GM19240 (cell line): Measurements from ENCODE around the gene SCT.

ENCODE experiments used
- DNase-seq: peaks from one replicate; pipeline ENCODE4 v3.0.0; 2011; ENCODE audit warnings: low spot score; ENCODE audit not compliant: insufficient read length

The SCT gene

GRCh38 chr11:611001-611996, 15.7 kb downstream of the SCT start:
- no peak for DNase-seq

GRCh38 chr11:610146-610801, 16.7 kb downstream of the SCT start:
- DNase-seq, result no peak

- DNase-seq, result no peak
These were observed 17.6 kb downstream of the SCT start for GRCh38 chr11:609341-609811.

GRCh38 chr11:608791-609251, 18.2 kb downstream of the SCT start:
- no peak for DNase-seq

GRCh38 chr11:607971-608659, 18.9 kb downstream of the SCT start:
- no peak for DNase-seq

- DNase-seq, result no peak
These were observed 19.8 kb downstream of the SCT start for GRCh38 chr11:607020-607780.

GRCh38 chr11:606245-606644, 20.7 kb downstream of the SCT start:
- DNase-seq, result no peak

GRCh38 chr11:605286-606129, 21.5 kb downstream of the SCT start:
- DNase-seq, result no peak

GRCh38 chr11:603154-603553, 23.8 kb downstream of the SCT start:
- no peak for DNase-seq

- no peak for DNase-seq
These were observed 25.3 kb downstream of the SCT start for GRCh38 chr11:601573-602245.

- DNase-seq, result no peak
These were observed 28.8 kb downstream of the SCT start for GRCh38 chr11:598005-598680.

- no peak for DNase-seq
These were observed 29.7 kb downstream of the SCT start for GRCh38 chr11:597166-597725.

- no peak for DNase-seq
These were observed 30.6 kb downstream of the SCT start for GRCh38 chr11:596374-596773.

GRCh38 chr11:595400-595799, 31.6 kb downstream of the SCT start:
- no peak for DNase-seq

- no peak for DNase-seq
These were observed 33.6 kb downstream of the SCT start for GRCh38 chr11:593347-593746.

- DNase-seq, result no peak
These were observed 34.1 kb downstream of the SCT start for GRCh38 chr11:592918-593317.

GRCh38 chr11:592501-592900, 34.5 kb downstream of the SCT start:
- DNase-seq, result no peak

GRCh38 chr11:590997-591396, 36.0 kb downstream of the SCT start:
- no peak for DNase-seq

- no peak for DNase-seq
These were observed 37.2 kb downstream of the SCT start for GRCh38 chr11:589798-590197.
